ENCODE data around the gene AEBP1. TPM values are rescaled to one million over a fixed set of nuclear protein-coding genes. Genes with fewer than 3 reads are reported as not detected.

The AEBP1 gene
- total RNA-seq, 1 donor from 2014 or later = 22.2 TPM

DNA sequence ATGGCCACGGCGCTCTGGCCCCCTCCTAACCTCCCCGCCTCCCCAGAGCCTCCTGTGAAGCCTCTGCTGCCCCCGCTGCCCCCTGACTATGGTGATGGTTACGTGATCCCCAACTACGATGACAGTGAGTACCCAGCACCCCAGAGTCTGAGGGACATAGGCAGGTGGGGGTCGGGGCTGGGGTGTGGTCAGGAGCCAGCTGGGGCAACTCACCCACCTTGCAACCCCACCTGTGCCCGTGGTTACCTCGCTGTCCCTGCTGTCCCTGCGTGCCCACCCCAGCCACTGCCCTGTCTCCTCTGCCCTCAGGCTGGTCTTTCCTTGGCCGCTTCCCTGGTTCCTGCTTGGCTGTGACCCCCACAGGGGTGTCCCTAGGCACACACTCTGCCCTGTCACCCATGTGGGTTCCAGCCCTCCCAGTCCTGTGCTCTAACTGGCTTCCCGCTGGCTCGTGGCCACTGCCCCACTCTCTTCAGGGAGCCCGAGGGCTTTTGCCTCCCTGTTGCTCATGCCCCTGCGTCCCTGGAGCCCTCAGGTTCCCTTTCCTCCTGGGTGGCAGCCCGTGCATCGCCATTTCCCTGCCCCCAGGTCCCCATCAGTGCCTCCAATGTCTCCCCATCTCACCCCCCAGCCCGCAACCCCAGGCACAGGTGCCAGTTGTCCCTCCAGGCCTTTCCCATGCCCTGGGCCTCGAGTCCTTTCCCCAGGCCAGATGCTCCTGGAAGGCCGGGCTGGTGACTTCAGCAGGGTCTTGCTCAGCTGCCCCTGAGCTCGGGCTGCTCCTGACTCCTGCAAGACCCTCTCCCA, 4.0 kb downstream of the AEBP1 start:
- no peaks in the 10 kb centered on the region for H3K9me3 Mint-ChIP-seq (ENCODE audit: unreplicated experiment)
- peaks cover 7% of the 10 kb centered on the region for H3K36me3 Mint-ChIP-seq (ENCODE audit: low read depth, unreplicated experiment)
- peaks cover 14% of the 10 kb centered on the region for H3K27me3 Mint-ChIP-seq (ENCODE audit: unreplicated experiment)
- no peak for DNase-seq (ENCODE audit: low spot score)
- no peak for TF ChIP-seq CTCF (IDR thresholded peaks at IDR 0.05; ENCODE audit: unreplicated experiment)
- no peak overlapping the region for H3K27ac Mint-ChIP-seq (ENCODE audit: unreplicated experiment)
- H3K4me3 Mint-ChIP-seq (ENCODE audit: unreplicated experiment) = no peak overlapping the region
- peaks cover 13% of the 10 kb centered on the region for H3K4me1 Mint-ChIP-seq (ENCODE audit: unreplicated experiment)

DNA sequence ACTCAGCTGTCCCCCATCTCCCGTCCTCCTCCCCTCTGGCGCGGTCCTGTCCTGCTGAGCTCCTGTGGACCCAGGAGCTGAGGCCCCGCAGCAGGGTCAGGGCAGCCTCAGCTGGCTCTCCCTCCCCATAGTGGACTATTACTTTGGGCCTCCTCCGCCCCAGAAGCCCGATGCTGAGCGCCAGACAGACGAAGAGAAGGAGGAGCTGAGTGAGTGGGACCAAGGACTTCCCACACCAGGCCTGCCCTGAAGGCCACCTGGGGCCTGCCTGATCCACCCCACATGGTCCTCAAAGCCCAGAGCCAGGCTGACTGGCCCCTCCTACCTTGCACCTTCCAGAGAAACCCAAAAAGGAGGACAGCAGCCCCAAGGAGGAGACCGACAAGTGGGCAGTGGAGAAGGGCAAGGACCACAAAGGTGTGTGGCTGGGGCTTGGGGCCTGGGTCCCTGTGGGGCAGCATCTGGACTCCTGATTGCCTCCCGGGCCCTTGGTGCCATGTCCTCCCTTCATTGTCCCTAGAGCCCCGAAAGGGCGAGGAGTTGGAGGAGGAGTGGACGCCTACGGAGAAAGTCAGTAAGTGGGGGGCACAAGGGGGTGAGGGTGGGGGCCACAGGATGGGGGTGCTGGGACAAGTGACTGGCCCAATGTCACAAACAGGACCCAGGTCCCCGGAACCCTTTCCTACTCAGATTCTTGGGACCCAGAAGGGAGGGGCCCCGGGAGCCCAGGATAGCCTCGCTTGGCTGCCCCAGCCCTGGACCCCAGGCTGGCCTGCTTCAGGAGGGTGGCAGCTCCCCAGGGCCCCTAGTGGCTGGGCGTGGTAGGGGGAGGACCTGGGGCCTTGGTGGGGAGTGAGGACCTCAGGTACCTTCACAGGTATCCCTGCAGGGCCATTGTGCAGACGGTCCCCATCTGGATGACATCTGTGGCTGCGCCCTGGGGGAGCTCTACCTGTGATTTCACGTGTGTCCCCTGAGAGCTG, 4.9 kb downstream of the AEBP1 start:
- peaks cover 12% of the 10 kb centered on the region for H3K27me3 Mint-ChIP-seq (ENCODE audit: unreplicated experiment)
- no peak overlapping the region for H3K4me3 Mint-ChIP-seq (ENCODE audit: unreplicated experiment)
- TF ChIP-seq CTCF (IDR thresholded peaks at IDR 0.05; ENCODE audit: unreplicated experiment) = no peak
- peaks cover 9% of the 10 kb centered on the region for H3K4me1 Mint-ChIP-seq (ENCODE audit: unreplicated experiment)
- no peak for DNase-seq (ENCODE audit: low spot score)
- H3K27ac Mint-ChIP-seq (ENCODE audit: unreplicated experiment) = no peak overlapping the region
- no peaks in the 10 kb centered on the region for H3K9me3 Mint-ChIP-seq (ENCODE audit: unreplicated experiment)
- H3K36me3 Mint-ChIP-seq (ENCODE audit: low read depth, unreplicated experiment) = peaks cover 12% of the 10 kb centered on the region

DNA sequence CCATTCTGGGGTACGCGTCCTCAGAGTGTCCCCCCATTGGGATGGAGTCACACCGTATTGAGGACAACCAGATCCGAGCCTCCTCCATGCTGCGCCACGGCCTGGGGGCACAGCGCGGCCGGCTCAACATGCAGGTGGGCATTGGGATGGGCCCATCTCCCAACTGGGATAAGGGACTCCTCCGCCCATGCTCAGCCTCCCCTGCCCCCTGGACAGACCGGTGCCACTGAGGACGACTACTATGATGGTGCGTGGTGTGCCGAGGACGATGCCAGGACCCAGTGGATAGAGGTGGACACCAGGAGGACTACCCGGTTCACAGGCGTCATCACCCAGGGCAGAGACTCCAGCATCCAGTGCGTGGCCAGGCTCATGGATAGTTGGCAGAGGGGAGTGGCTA, 5.8 kb downstream of the AEBP1 start:
- no peak overlapping the region for H3K27ac Mint-ChIP-seq (ENCODE audit: unreplicated experiment)
- no peak for DNase-seq (ENCODE audit: low spot score)

GRCh38 chr7:44110719-44111635, 6.8 kb downstream of the AEBP1 start:
- Mint-ChIP-seq H3K9me3 (ENCODE audit: unreplicated experiment) (no peaks in the 10 kb centered on the region), H3K4me1 (ENCODE audit: unreplicated experiment) (peaks cover under 1% of the 10 kb centered on the region), H3K27me3 (ENCODE audit: unreplicated experiment) (peaks cover 6% of the 10 kb centered on the region), H3K4me3 (ENCODE audit: unreplicated experiment) (no peak overlapping the region), H3K36me3 (ENCODE audit: low read depth, unreplicated experiment) (peaks cover 8% of the 10 kb centered on the region), H3K27ac (ENCODE audit: unreplicated experiment) (no peak overlapping the region)
- DNase-seq (ENCODE audit: low spot score) = no peak
- no peak for TF ChIP-seq CTCF (IDR thresholded peaks at IDR 0.05; ENCODE audit: unreplicated experiment)

More for the DNA sequence above, 5.8 kb downstream of the AEBP1 start:
- no peak for TF ChIP-seq CTCF (IDR thresholded peaks at IDR 0.05; ENCODE audit: unreplicated experiment)
- peaks cover 12% of the 10 kb centered on the region for H3K36me3 Mint-ChIP-seq (ENCODE audit: low read depth, unreplicated experiment)
- peaks cover 9% of the 10 kb centered on the region for H3K4me1 Mint-ChIP-seq (ENCODE audit: unreplicated experiment)
- peaks cover 10% of the 10 kb centered on the region for H3K27me3 Mint-ChIP-seq (ENCODE audit: unreplicated experiment)
- no peak overlapping the region for H3K4me3 Mint-ChIP-seq (ENCODE audit: unreplicated experiment)
- no peaks in the 10 kb centered on the region for H3K9me3 Mint-ChIP-seq (ENCODE audit: unreplicated experiment)
